ENCODE data around the gene ADPRH. TPM values are rescaled to one million over a fixed set of nuclear protein-coding genes. Genes with fewer than 3 reads are reported as not detected.

ADPRH gene
- total RNA-seq, 1 experiment from 2014 or later, result 1.5 TPM

GRCh38 chr3:119625451-119626153 is 46.3 kb downstream of the ADPRH start:
- ChIA-PET CTCF (no interaction called here), POLR2A (no interaction called here), RAD21 (ENCODE audit: low non-redundant PET in 1 of 2, low total read pairs in 2 of 2, uncharacterized antibody in 2 of 2, unreplicated experiment in 2 of 2) (no interaction called here)
- Histone ChIP-seq H3K9me3 (ENCODE audit: control insufficient read depth in 1 of 2, insufficient read depth in 1 of 2, low read depth in 1 of 2, low read length in 2 of 2) (no peaks in the 10 kb centered on the region), H3K79me2 (ENCODE audit: insufficient read depth, low read length) (no peaks in the 10 kb centered on the region), H3K4me3 (replicated peaks in 1 of 2; ENCODE audit: low read depth in 1 of 2, low read length in 2 of 2) (no peak overlapping the region), H3K36me3 (ENCODE audit: control insufficient read depth in 1 of 2, insufficient read depth in 2 of 2, low read length in 2 of 2) (no peaks in the 10 kb centered on the region), H3K27ac (ENCODE audit: low read depth, low read length) (no peak overlapping the region), H3K9ac (ENCODE audit: low read length) (no peak overlapping the region), H3K27me3 (ENCODE audit: insufficient read depth, low read length) (peaks cover 3% of the 10 kb centered on the region; the same call in 1 of the 2 replicates), H4K20me1 (ENCODE audit: insufficient read depth) (no peaks in the 10 kb centered on the region), H3K4me2 (ENCODE audit: low read length) (no peak overlapping the region), H3K9me2 (ENCODE audit: insufficient read depth) (no peaks in the 10 kb centered on the region), H2AFZ (ENCODE audit: low read depth, low read length, poor library complexity, severe bottlenecking) (no peak overlapping the region), H3K4me1 (ENCODE audit: control insufficient read depth in 1 of 2, insufficient read depth in 2 of 2, low read length in 2 of 2) (no peaks in the 10 kb centered on the region)
- intact Hi-C loops (cut with micrococcal nuclease), result no loop called here
- ATAC-seq (no peak), DNase-seq (ENCODE audit: low read depth, low spot score) (no peak)
- no peak for TF ChIP-seq FOSL1 (IDR thresholded peaks at IDR 0.05; ENCODE audit: low read depth)
- TF ChIP-seq SIN3A (IDR thresholded peaks at IDR 0.05; ENCODE audit: low read depth), result no peak
- TF ChIP-seq ATF3 (IDR thresholded peaks at IDR 0.05), result no peak
- no peak for TF ChIP-seq EGR1 (IDR thresholded peaks at IDR 0.05; ENCODE audit: low read depth)
- no peak for TF ChIP-seq JUND (IDR thresholded peaks at IDR 0.05)
- TF ChIP-seq REST (IDR thresholded peaks at IDR 0.05; ENCODE audit: low read depth), result no peak
- TF ChIP-seq EZH2phosphoT487 (IDR thresholded peaks at IDR 0.05; ENCODE audit: borderline replicate concordance), result no peak
- TF ChIP-seq CTCF (IDR thresholded peaks at IDR 0.05 in 2 of 3, conservative IDR thresholded peaks at IDR 0.05 in 1 of 3; ENCODE audit: borderline replicate concordance in 1 of 3, insufficient read depth in 1 of 3, low read depth in 2 of 3, low read length in 2 of 3), result no peak
- TF ChIP-seq POLR2AphosphoS5 (IDR thresholded peaks at IDR 0.05; ENCODE audit: low read depth, low read length), result no peak
- no peak for TF ChIP-seq POLR2A (IDR thresholded peaks at IDR 0.05; ENCODE audit: borderline replicate concordance, extremely low read depth, insufficient read depth, insufficient read length)
- TF ChIP-seq MAX (IDR thresholded peaks at IDR 0.05), result no peak
- no peak for TF ChIP-seq SRF (IDR thresholded peaks at IDR 0.05; ENCODE audit: low read depth)
- BruUV-seq (replicated peaks), result no TSS peak

Data from HCT116 (cell line).